Progenitor cell of endocrine pancreas (in vitro differentiated cells): ENCODE data around the gene ICAM2. TPM values are rescaled to one million over a fixed set of nuclear protein-coding genes. Genes with fewer than 3 reads are reported as not detected.

Experiments
- DNase-seq: peaks from one replicate; pipeline ENCODE4 v3.0.0; 2021; ENCODE audit warnings: low spot score; ENCODE audit not compliant: unreplicated experiment
- H3K27ac Mint-ChIP-seq: 2 replicates; pipeline ENCODE4 v1.8.0; 2021; ENCODE audit warnings: mild to moderate bottlenecking, moderate library complexity, mixed read lengths
- H3K27me3 Mint-ChIP-seq: 2 replicates; pipeline ENCODE4 v1.8.0; 2021; ENCODE audit warnings: mixed read lengths
- H3K36me3 Mint-ChIP-seq: 2 replicates; pipeline ENCODE4 v1.8.0; 2022; ENCODE audit warnings: mixed read lengths; ENCODE audit not compliant: insufficient read depth
- H3K4me1 Mint-ChIP-seq: 2 replicates; pipeline ENCODE4 v1.8.0; 2021; ENCODE audit warnings: low read depth, mixed read lengths
- H3K4me3 Mint-ChIP-seq: 2 replicates; pipeline ENCODE4 v1.8.0; 2021; ENCODE audit warnings: low read depth, mild to moderate bottlenecking, moderate library complexity, mixed read lengths
- H3K9me3 Mint-ChIP-seq: 2 replicates; pipeline ENCODE4 v1.8.0; 2021; ENCODE audit warnings: low read depth, mixed read lengths
- total RNA-seq: library from RNA; stranded (reverse); gene quantifications from 2 replicates; pipeline ENCODE4 v1.2.1, GENCODE V29; 2021
- TF ChIP-seq, protein P1 (sequence below): fragments of 200-600 bp; sonication (generic); IDR thresholded peaks from one replicate; pipeline ENCODE4 v1.5.0; 2021; ENCODE audit warnings: antibody characterized with exemption, mild to moderate bottlenecking; ENCODE audit not compliant: unreplicated experiment

Gene ICAM2
- total RNA-seq, 1 donor from 2014 or later, result 0.72 TPM

DNA sequence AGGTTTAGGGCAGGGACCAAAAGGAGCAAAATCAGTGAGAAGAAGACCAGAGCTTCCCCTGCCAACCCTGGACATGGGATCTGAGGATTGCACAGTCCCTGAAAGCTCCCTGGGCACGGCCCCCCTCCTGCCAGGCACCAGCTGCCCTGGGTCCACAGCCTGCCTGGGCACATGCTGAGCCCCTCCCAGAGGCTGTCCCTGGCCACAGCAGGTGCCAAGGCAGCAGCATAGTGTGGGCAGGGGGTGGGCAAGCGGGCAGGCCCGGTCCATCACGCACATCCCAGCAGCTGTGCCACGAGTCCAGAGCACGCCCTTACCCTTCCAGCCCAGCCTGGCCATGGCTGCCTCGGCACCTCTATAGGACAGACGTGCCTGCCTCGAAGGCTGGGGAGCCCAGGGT lies 60.4 kb downstream of the ICAM2 start:
- peaks cover 44% of the 10 kb centered on the region for H3K27me3 Mint-ChIP-seq
- no peaks in the 10 kb centered on the region for H3K36me3 Mint-ChIP-seq
- H3K4me3 Mint-ChIP-seq, result no peak overlapping the region
- no peaks in the 10 kb centered on the region for H3K9me3 Mint-ChIP-seq
- TF ChIP-seq, protein P1, sequence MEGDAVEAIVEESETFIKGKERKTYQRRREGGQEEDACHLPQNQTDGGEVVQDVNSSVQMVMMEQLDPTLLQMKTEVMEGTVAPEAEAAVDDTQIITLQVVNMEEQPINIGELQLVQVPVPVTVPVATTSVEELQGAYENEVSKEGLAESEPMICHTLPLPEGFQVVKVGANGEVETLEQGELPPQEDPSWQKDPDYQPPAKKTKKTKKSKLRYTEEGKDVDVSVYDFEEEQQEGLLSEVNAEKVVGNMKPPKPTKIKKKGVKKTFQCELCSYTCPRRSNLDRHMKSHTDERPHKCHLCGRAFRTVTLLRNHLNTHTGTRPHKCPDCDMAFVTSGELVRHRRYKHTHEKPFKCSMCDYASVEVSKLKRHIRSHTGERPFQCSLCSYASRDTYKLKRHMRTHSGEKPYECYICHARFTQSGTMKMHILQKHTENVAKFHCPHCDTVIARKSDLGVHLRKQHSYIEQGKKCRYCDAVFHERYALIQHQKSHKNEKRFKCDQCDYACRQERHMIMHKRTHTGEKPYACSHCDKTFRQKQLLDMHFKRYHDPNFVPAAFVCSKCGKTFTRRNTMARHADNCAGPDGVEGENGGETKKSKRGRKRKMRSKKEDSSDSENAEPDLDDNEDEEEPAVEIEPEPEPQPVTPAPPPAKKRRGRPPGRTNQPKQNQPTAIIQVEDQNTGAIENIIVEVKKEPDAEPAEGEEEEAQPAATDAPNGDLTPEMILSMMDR, result no peak
- no peak for DNase-seq
- peaks cover 3% of the 10 kb centered on the region for H3K4me1 Mint-ChIP-seq
- H3K27ac Mint-ChIP-seq, result no peak overlapping the region

GRCh38 chr17:63956296-63956920 lies 64.0 kb downstream of the ICAM2 start:
- TF ChIP-seq, protein P1, result no peak
- no peak overlapping the region for H3K27ac Mint-ChIP-seq
- no peaks in the 10 kb centered on the region for H3K9me3 Mint-ChIP-seq
- no peak overlapping the region for H3K4me3 Mint-ChIP-seq
- no peaks in the 10 kb centered on the region for H3K36me3 Mint-ChIP-seq
- no peak for DNase-seq
- peaks cover 35% of the 10 kb centered on the region for H3K27me3 Mint-ChIP-seq
- H3K4me1 Mint-ChIP-seq, result peaks cover 1% of the 10 kb centered on the region

DNA sequence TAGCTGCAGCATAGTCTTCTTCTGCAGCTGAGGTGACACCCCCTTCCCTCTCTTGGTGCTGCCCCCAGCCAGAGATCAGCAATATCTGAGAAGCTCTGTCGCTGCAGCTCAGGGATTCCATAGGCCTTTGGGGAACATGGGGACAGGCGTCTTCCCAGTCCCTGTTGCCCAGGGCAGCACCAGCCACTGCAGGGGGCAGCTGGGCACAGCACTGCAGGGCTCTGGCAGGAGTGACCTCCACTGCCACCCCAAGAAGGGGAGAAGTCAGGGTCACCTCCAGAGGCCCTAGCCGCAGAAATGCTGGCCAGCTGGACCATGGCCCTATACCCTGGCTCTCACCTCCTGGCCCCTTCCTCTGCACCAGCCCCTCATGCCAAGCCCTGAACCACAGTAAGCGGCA lies 64.6 kb downstream of the ICAM2 start:
- H3K27ac Mint-ChIP-seq, result no peak overlapping the region
- H3K9me3 Mint-ChIP-seq, result no peaks in the 10 kb centered on the region
- no peak for DNase-seq
- H3K4me3 Mint-ChIP-seq, result no peak overlapping the region
- H3K4me1 Mint-ChIP-seq, result peaks cover 1% of the 10 kb centered on the region
- H3K27me3 Mint-ChIP-seq, result peaks cover 32% of the 10 kb centered on the region
- H3K36me3 Mint-ChIP-seq, result no peaks in the 10 kb centered on the region
- TF ChIP-seq, protein P1, result no peak

DNA sequence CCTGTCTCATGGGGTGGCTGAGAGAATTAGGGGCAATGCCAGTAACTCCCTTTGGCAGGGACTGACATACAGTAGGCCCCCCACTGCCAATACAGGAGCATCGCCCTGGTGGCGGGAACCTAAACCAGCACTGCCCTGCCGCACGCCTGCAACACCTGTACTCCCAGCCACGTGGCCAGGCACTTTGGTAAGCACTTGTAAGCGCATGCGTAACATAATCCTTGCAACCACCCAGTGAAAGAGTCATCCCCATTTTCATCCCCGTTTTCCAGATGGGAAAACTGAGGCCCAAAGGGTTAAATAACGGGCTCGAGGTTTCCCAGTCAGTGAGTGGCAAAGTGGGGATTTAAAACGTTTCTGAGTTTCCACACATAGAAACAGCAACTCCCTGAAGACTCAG lies 65.2 kb downstream of the ICAM2 start:
- TF ChIP-seq, protein P1, result no peak
- H3K4me3 Mint-ChIP-seq, result no peak overlapping the region
- H3K4me1 Mint-ChIP-seq, result no peaks in the 10 kb centered on the region
- peaks cover 27% of the 10 kb centered on the region for H3K27me3 Mint-ChIP-seq
- no peak for DNase-seq
- no peaks in the 10 kb centered on the region for H3K36me3 Mint-ChIP-seq
- no peaks in the 10 kb centered on the region for H3K9me3 Mint-ChIP-seq
- H3K27ac Mint-ChIP-seq, result no peak overlapping the region

GRCh38 chr17:63954402-63955063 lies 65.9 kb downstream of the ICAM2 start:
- DNase-seq, result no peak
- Mint-ChIP-seq H3K27ac (no peak overlapping the region), H3K4me1 (no peaks in the 10 kb centered on the region), H3K36me3 (no peaks in the 10 kb centered on the region), H3K27me3 (peaks cover 22% of the 10 kb centered on the region), H3K4me3 (no peak overlapping the region), H3K9me3 (no peaks in the 10 kb centered on the region)
- TF ChIP-seq, protein P1, result no peak

Other genes starting within 250 kb of the ICAM2 start
- 65.2 and 68.4 TPM in 2 replicates for gene CCDC47, start 247.0 kb downstream of the ICAM2 start, total RNA-seq
- gene DDX42, start 246.5 kb downstream of the ICAM2 start, total RNA-seq, result 181 and 189 TPM in 2 replicates
- 101 and 109 TPM in 2 replicates for gene PSMC5, start 193.2 kb downstream of the ICAM2 start, total RNA-seq
- gene FTSJ3, start 193.0 kb downstream of the ICAM2 start, total RNA-seq, result 46.5 and 49.0 TPM in 2 replicates
- gene SMARCD2, start 177.9 kb downstream of the ICAM2 start, total RNA-seq, result 61.6 and 63.8 TPM in 2 replicates
- gene CSH2, start 147.0 kb downstream of the ICAM2 start, total RNA-seq, result not detected in 2 replicates
- not detected in 2 replicates for gene GH2, start 138.7 kb downstream of the ICAM2 start, total RNA-seq
- not detected in 2 replicates for gene CSH1, start 124.1 kb downstream of the ICAM2 start, total RNA-seq
- not detected in 2 replicates for gene CSHL1, start 109.4 kb downstream of the ICAM2 start, total RNA-seq
- not detected in 2 replicates for gene GH1, start 101.8 kb downstream of the ICAM2 start, total RNA-seq
- gene CD79B, start 88.3 kb downstream of the ICAM2 start, total RNA-seq, result not detected in 2 replicates
- 0.10 and 0.55 TPM in 2 replicates for gene SCN4A, start 47.7 kb downstream of the ICAM2 start, total RNA-seq
- 2.8 and 3.7 TPM in 2 replicates for gene PRR29, start 22.3 kb downstream of the ICAM2 start, total RNA-seq
- 39.4 and 43.1 TPM in 2 replicates for gene ERN1, start 109.5 kb upstream of the ICAM2 start, total RNA-seq
- 30.2 and 31.5 TPM in 2 replicates for gene TEX2, start 242.6 kb upstream of the ICAM2 start, total RNA-seq